Calu3 (cell line): ENCODE measurements around the gene AWAT1. TPM values are rescaled to one million over a fixed set of nuclear protein-coding genes. Genes with fewer than 3 reads are reported as not detected.
"Not testable (repeated sequence)": the region's sequence is repeated elsewhere in the genome, so short reads cannot be mapped to it uniquely, and the experiment has no call there.

Experiments used
- BruUV-seq: library from RNA; stranded (reverse); fragments of 400-500 nt; replicated peaks from 2 replicates; lab custom pipeline; 2021; lab: Mats Ljungman, UMichigan
- CTCF ChIA-PET: fragments of 300-600 bp; sonication (Branson Sonifier 250); formaldehyde crosslinking; loops from one replicate; lab custom pipeline; 2022; ENCODE audit warnings: antibody characterized with exemption; lab: Charles Lee
- DNase-seq: peaks from one replicate; pipeline ENCODE4 v3.0.0; 2022
- H3K27ac Mint-ChIP-seq: one replicate; pipeline ENCODE4 v1.8.0; 2022; ENCODE audit warnings: mixed read lengths; ENCODE audit not compliant: unreplicated experiment
- H3K27me3 Mint-ChIP-seq: one replicate; pipeline ENCODE4 v1.8.0; 2022; ENCODE audit warnings: mixed read lengths; ENCODE audit not compliant: unreplicated experiment
- H3K36me3 Mint-ChIP-seq: one replicate; pipeline ENCODE4 v1.8.0; 2022; ENCODE audit warnings: mild to moderate bottlenecking, moderate library complexity, mixed read lengths; ENCODE audit not compliant: insufficient read depth, unreplicated experiment
- H3K4me1 Mint-ChIP-seq: one replicate; pipeline ENCODE4 v1.8.0; 2022; ENCODE audit warnings: mild to moderate bottlenecking, low read depth, mixed read lengths; ENCODE audit not compliant: unreplicated experiment
- H3K4me3 Mint-ChIP-seq: one replicate; pipeline ENCODE4 v1.8.0; 2022; ENCODE audit warnings: mild to moderate bottlenecking, low read depth, moderate library complexity, mixed read lengths; ENCODE audit not compliant: unreplicated experiment
- H3K9me3 Mint-ChIP-seq: one replicate; pipeline ENCODE4 v1.8.0; 2022; ENCODE audit warnings: low read depth, mixed read lengths; ENCODE audit not compliant: unreplicated experiment
- intact Hi-C: fragments of 100-400 bp; cut with micrococcal nuclease; formaldehyde crosslinking; loops from one replicate; pipeline ENCODE4 v1.10.0; 2022; ENCODE audit not compliant: unreplicated experiment
- total RNA-seq: library from RNA; stranded (reverse); gene quantifications from 2 replicates; pipeline ENCODE4 v1.2.3, GENCODE V29; 2022
- TF ChIP-seq, protein P1 (sequence below): fragments of 200-600 bp; IDR thresholded peaks from one replicate; pipeline ENCODE4 v1.8.0; 2022; ENCODE audit warnings: antibody characterized with exemption; ENCODE audit not compliant: unreplicated experiment

Gene AWAT1
- total RNA-seq, 1 experiment from 2014 or later = not detected

DNA sequence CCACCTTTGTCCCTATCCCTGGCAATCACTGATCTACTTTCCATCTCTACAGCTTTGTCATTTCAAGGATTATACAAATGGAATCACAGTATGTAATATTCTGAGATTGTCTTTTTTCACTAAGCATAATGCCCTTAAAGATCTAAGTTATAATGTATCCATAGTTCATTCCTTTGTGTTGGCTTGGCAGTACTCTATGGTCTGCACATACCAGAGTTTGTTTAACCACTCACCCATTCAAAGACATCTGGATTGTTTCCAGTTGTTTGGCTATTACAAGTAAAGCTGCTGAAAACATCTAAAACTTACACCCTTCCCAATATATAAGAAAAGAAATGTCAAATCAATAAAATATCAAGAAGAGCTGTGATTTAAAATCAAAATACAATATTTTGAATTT, 26.0 kb upstream of the AWAT1 start:
- Mint-ChIP-seq H3K9me3 (no peaks in the 10 kb centered on the region), H3K4me3 (no peak overlapping the region), H3K27me3 (peaks cover 25% of the 10 kb centered on the region), H3K27ac (no peak overlapping the region), H3K4me1 (no peaks in the 10 kb centered on the region), H3K36me3 (no peaks in the 10 kb centered on the region)
- intact Hi-C loops = no loop called here
- TF ChIP-seq, protein P1, sequence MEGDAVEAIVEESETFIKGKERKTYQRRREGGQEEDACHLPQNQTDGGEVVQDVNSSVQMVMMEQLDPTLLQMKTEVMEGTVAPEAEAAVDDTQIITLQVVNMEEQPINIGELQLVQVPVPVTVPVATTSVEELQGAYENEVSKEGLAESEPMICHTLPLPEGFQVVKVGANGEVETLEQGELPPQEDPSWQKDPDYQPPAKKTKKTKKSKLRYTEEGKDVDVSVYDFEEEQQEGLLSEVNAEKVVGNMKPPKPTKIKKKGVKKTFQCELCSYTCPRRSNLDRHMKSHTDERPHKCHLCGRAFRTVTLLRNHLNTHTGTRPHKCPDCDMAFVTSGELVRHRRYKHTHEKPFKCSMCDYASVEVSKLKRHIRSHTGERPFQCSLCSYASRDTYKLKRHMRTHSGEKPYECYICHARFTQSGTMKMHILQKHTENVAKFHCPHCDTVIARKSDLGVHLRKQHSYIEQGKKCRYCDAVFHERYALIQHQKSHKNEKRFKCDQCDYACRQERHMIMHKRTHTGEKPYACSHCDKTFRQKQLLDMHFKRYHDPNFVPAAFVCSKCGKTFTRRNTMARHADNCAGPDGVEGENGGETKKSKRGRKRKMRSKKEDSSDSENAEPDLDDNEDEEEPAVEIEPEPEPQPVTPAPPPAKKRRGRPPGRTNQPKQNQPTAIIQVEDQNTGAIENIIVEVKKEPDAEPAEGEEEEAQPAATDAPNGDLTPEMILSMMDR = no peak
- CTCF ChIA-PET = no interaction called here
- BruUV-seq = no TSS peak
- DNase-seq = no peak

DNA sequence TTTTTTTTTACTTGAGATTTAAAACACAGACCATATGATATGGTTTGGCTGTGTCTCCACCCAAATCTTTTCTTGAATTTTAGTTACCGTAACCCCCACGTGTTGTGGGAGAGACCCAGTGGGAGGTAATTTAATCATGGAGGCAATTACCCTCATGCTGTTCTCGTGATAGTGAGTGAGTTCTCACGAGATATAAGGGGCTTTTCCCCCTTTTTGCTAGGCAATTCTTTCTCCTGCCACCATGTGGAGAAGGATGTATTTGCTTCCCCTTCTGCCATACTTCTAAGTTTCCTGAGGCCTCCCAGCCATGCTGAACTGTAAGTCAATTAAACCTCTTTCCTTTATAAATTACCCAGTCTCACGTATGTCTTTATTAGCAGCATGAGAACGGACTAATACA, 24.9 kb upstream of the AWAT1 start:
- H3K4me3 Mint-ChIP-seq, CTCF ChIA-PET, H3K4me1 Mint-ChIP-seq, BruUV-seq, H3K9me3 Mint-ChIP-seq, H3K36me3 Mint-ChIP-seq, DNase-seq, H3K27ac Mint-ChIP-seq, intact Hi-C loops: not testable (repeated sequence)
- peaks cover 14% of the 10 kb centered on the region for H3K27me3 Mint-ChIP-seq

DNA sequence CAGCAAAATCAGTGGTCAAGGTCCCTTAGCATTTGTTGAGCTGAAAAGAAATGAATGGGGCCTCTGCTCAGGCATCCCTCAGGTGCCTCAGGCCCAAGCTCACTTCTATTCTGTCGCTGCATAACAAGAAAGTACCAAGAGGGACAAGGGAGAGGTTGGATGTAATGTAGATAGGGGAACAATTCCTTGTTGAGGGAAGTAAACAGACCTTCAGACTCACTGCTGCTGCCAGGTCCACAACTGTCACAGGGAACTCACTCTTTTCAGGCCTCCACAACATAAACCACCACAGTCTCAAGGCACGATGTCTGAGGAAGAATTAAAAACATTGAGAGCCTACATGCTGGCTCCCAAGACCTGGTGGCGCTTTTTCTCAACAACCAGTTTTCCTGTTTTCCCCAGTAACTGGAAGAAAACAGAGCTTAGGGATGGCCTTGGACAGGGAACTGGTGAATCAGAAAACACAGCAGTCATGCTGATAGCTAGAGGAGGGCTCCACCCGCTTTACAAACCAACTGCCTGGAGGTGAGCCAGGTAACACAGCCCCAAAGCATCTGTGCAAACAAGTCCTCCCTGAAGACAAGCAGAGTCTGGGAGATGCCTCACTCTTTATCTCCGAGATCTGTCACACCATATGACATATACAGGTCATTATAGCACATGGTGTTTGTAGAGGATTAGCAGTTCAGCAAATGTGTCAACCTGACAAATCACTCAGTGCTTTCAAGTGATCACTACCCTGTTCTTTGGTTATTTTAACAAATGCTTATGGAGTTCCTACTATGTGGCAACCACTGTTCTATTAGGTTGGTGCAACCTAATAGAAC, 14.3 kb upstream of the AWAT1 start:
- no TSS peak for BruUV-seq
- H3K27me3 Mint-ChIP-seq = no peaks in the 10 kb centered on the region
- H3K4me3 Mint-ChIP-seq = no peak overlapping the region
- no peaks in the 10 kb centered on the region for H3K4me1 Mint-ChIP-seq
- no peaks in the 10 kb centered on the region for H3K36me3 Mint-ChIP-seq
- DNase-seq = peak; percentile 11
- intact Hi-C loops = no loop called here
- no peaks in the 10 kb centered on the region for H3K9me3 Mint-ChIP-seq
- TF ChIP-seq, protein P1 = no peak
- H3K27ac Mint-ChIP-seq = no peak overlapping the region
- CTCF ChIA-PET = no interaction called here

DNA sequence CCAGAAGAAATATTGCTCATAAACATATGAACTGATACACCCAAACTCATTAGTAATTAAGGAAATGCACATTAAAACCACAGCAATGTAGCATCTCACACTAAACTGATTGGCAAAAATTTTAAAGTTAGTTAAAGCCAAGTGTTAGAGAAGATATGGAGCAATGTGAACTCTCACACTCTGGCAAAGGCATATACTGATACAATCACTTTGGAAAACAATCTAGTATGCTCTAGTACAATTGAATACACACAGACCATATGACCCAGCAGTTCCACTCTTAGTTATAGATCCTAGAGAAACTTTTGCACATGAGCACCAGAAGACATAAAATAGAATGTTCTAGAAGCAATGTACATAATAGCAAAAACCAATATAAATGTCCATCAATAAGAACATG, 8.4 kb upstream of the AWAT1 start:
- no peaks in the 10 kb centered on the region for H3K9me3 Mint-ChIP-seq
- H3K27ac Mint-ChIP-seq = no peak overlapping the region
- no peak for DNase-seq
- H3K36me3 Mint-ChIP-seq = no peaks in the 10 kb centered on the region
- no peaks in the 10 kb centered on the region for H3K4me1 Mint-ChIP-seq
- no TSS peak for BruUV-seq
- TF ChIP-seq, protein P1 = no peak
- no peaks in the 10 kb centered on the region for H3K27me3 Mint-ChIP-seq
- intact Hi-C loops = no loop called here
- CTCF ChIA-PET = interaction anchor here (0.6 kb wide), 1 partner anchor 34 kb away, joined by 6 read pairs; the partner anchor contains the start of gene P2RY4
- no peak overlapping the region for H3K4me3 Mint-ChIP-seq

DNA sequence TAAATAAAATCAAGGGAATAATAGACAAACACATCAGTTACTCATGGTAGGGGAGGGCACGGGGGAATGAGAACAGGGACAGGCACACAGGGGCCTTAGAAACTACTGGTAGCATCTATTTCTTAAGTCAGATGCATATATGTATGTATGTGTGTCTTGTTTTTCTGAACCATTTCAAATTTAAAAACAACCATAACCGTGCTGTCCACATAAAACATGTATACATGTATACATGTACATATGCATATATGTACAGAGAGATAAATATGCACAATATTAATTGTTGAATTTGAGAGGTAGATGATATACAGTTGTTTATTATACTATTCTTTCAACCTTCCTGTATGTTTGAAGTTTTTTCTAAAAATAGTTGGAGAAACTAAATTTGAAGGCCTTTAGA, 7.8 kb upstream of the AWAT1 start:
- Mint-ChIP-seq H3K27me3 (no peaks in the 10 kb centered on the region), H3K9me3 (no peaks in the 10 kb centered on the region), H3K27ac (no peak overlapping the region), H3K4me3 (no peak overlapping the region), H3K36me3 (no peaks in the 10 kb centered on the region), H3K4me1 (no peaks in the 10 kb centered on the region)
- intact Hi-C loops = no loop called here
- DNase-seq = no peak
- TF ChIP-seq, protein P1 = no peak
- BruUV-seq = no TSS peak
- CTCF ChIA-PET = interaction anchor here (0.6 kb wide), 1 partner anchor 33 kb away, joined by 6 read pairs; the partner anchor contains the start of gene P2RY4
